Measurements from ENCODE around the gene B3GNT7.

Gene B3GNT7

GRCh38 chr2:231367178-231367577, 28.3 kb upstream of the B3GNT7 start:
- DNase-seq (ENCODE audit: low read depth): no peak
- TF ChIP-seq CTCF (IDR thresholded peaks at IDR 0.05; ENCODE audit: low read length, missing control alignments): no peak
- H3K4me3 ChIP-seq (replicated peaks; ENCODE audit: low read depth, low read length): no peak overlapping the region

- H3K4me3 ChIP-seq (replicated peaks; ENCODE audit: low read depth, low read length): no peak overlapping the region
- no peak for DNase-seq (ENCODE audit: low read depth)
- no peak for TF ChIP-seq CTCF (IDR thresholded peaks at IDR 0.05; ENCODE audit: low read length, missing control alignments)
Observed at GRCh38 chr2:231369580-231370428, 25.7 kb upstream of the B3GNT7 start.

DNA sequence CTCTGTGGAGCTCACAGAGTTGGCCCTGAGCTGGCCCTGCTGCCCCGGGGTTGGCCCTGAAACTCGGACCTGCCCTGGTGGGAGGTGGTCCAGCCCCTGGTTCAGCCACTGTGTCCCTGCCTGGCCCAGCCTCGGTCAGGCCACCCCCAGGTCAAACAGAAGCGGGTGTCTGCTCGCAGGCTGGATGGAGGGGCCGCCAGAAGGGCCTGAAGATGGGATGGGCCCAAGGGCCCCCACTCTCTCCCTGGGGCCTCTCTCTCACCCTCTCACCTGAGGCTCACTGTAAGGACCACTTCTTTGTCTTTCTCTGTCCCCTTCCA, 25.1 kb upstream of the B3GNT7 start:
- no peak overlapping the region for H3K4me3 ChIP-seq (replicated peaks; ENCODE audit: low read depth, low read length)
- TF ChIP-seq CTCF (IDR thresholded peaks at IDR 0.05; ENCODE audit: low read length, missing control alignments): no peak
- no peak for DNase-seq (ENCODE audit: low read depth)

DNA sequence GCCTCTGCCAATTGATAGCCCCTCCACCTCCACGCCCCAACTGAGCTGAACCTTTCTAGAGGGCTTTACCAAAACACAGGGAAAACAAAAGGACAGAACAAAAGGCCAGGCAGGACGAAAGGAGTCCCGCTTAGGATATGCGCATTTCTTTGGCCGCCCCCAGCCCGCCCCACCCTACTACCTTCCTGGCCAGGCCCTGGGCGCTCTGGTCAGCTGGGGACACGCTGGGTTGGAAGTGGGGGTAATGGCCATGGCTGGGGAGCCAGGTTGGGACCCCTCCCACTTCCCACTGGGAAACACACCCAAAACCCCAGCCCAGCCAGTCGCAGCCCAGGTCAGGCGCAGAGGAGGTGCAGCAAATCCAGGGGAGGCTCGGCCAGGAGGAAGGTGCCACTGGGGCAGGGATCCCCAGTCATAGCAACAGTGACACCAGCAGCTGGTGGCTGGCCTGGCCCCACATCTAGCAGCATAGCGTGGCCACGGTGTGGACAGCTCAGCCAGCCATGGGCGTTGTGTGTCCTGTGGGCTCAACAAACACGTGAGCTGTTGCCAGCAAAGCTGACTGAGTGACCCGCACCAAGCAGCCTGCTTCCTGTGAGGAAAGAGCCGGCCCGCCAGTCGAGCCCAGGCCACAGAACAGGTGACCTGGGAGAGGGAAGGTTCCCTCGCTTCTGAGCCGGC, 24.6 kb upstream of the B3GNT7 start:
- DNase-seq (ENCODE audit: low read depth): no peak
- TF ChIP-seq CTCF (IDR thresholded peaks at IDR 0.05; ENCODE audit: low read length, missing control alignments): no peak
- H3K4me3 ChIP-seq (replicated peaks; ENCODE audit: low read depth, low read length): no peak overlapping the region

DNA sequence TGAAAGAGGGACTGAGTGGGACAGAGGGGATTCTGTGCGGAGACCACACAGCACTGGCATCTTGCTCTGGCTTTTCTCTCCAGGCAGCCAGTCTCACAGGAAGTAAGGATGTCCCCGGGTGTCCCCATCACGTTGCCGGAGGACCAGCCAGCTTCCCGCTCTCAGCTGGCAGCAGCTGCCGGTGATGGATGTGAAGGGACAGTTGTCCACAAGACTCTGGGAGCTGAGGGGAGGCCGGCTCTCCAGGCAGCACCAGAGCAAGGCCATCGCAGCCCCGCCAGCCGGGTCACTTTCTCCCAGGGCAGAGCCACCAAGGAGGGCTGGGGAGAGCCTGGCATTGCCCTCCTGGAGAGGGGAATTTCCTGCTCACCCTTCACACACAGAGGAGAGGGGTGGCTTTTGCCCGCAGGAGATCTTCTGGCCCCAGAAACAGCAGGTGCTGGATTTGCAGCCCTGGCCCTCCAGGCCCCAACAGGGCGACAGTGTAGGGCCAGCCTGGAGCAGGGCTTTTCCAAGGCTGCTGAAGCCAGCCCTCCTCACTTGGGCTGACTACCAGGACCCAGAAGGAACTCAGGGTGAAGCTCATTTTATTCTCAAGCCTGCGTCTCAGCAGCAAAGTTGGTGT, 24.0 kb upstream of the B3GNT7 start:
- no peak overlapping the region for H3K4me3 ChIP-seq (replicated peaks; ENCODE audit: low read depth, low read length)
- no peak for DNase-seq (ENCODE audit: low read depth)
- no peak for TF ChIP-seq CTCF (IDR thresholded peaks at IDR 0.05; ENCODE audit: low read length, missing control alignments)

GRCh38 chr2:231372326-231372725, 23.2 kb upstream of the B3GNT7 start:
- DNase-seq (ENCODE audit: low read depth): no peak
- no peak for TF ChIP-seq CTCF (IDR thresholded peaks at IDR 0.05; ENCODE audit: low read length, missing control alignments)
- H3K4me3 ChIP-seq (replicated peaks; ENCODE audit: low read depth, low read length): no peak overlapping the region
